Neural cell (in vitro differentiated cells): ENCODE data around the gene SGMS2. TPM values are rescaled to one million over a fixed set of nuclear protein-coding genes. Genes with fewer than 3 reads are reported as not detected.

ENCODE experiments used
- H2AFZ ChIP-seq: fragments of 200-600, 300-800 bp; sonication (generic), shearing (Covaris generic); 2 replicates; pipeline ENCODE4 v1.6.0; 2014; ENCODE audit warnings: low read depth, mild to moderate bottlenecking, antibody characterized with exemption, low read length, moderate library complexity
- H3F3A ChIP-seq: fragments of 200-600 bp; shearing (Covaris generic); 2 replicates; pipeline ENCODE4 v1.6.1; 2016; ENCODE audit warnings: mild to moderate bottlenecking, moderate library complexity, mixed read lengths, antibody characterized with exemption, low read length; ENCODE audit not compliant: insufficient read depth, poor library complexity, severe bottlenecking
- H3K27ac ChIP-seq: fragments of 200-600, 300-800 bp; sonication (generic), shearing (Covaris generic); 2 replicates; pipeline ENCODE4 v1.5.1; 2014; ENCODE audit warnings: mild to moderate bottlenecking, low read length, moderate library complexity
- H3K27me3 ChIP-seq: fragments of 300-800, 200-600 bp; sonication (generic), shearing (Covaris generic); 2 replicates; pipeline ENCODE4 v1.6.0; 2014; ENCODE audit warnings: mild to moderate bottlenecking, low read depth, low read length, moderate library complexity; ENCODE audit not compliant: insufficient read depth
- H3K36me3 ChIP-seq: fragments of 300-800, 200-600 bp; sonication (generic), shearing (Covaris generic); 2 replicates; pipeline ENCODE4 v1.5.1; 2014; ENCODE audit warnings: mild to moderate bottlenecking, antibody characterized with exemption, low read length, moderate library complexity; ENCODE audit not compliant: insufficient read depth
- H3K4me2 ChIP-seq: fragments of 300-800, 200-600 bp; sonication (generic), shearing (Covaris generic); 2 replicates; pipeline ENCODE4 v1.6.0; 2014; ENCODE audit warnings: mild to moderate bottlenecking, low read length
- H3K4me3 ChIP-seq: fragments of 300-800, 200-600 bp; sonication (generic), shearing (Covaris generic); 2 replicates; pipeline ENCODE4 v1.5.1; 2014; ENCODE audit warnings: mild to moderate bottlenecking, low read length, moderate library complexity
- H3K79me2 ChIP-seq: fragments of 200-600 bp; shearing (Covaris generic); replicated peaks from 2 replicates; pipeline ENCODE4 v1.6.0; 2014; ENCODE audit warnings: mild to moderate bottlenecking, low read length, moderate library complexity; ENCODE audit not compliant: insufficient read depth
- H3K9ac ChIP-seq: fragments of 300-800, 200-600 bp; sonication (generic), shearing (Covaris generic); 2 replicates; pipeline ENCODE4 v1.6.1; 2016; ENCODE audit warnings: mild to moderate bottlenecking, low read length, mixed read lengths
- H3K9me2 ChIP-seq: fragments of 200-600 bp; shearing (Covaris generic); 2 replicates; pipeline ENCODE4 v1.6.1; 2016; ENCODE audit warnings: mild to moderate bottlenecking, low read length, mixed read lengths; ENCODE audit not compliant: insufficient read depth
- H3K9me3 ChIP-seq: fragments of 200-600, 300-800 bp; sonication (generic), shearing (Covaris generic); 2 replicates; pipeline ENCODE4 v1.6.1; 2016; ENCODE audit warnings: mild to moderate bottlenecking, mixed run types, low read length, moderate library complexity, mixed read lengths
- H4K20me1 ChIP-seq: fragments of 200-600 bp; shearing (Covaris generic); 2 replicates; pipeline ENCODE4 v1.6.1; 2016; ENCODE audit warnings: mild to moderate bottlenecking, mixed run types; ENCODE audit not compliant: insufficient read depth
- CTCF ChIP-seq: fragments of 450-650 bp; IDR thresholded peaks from 2 replicates; pipeline ENCODE4 v1.5.1; 2014; ENCODE audit warnings: antibody characterized with exemption, mild to moderate bottlenecking, moderate library complexity; ENCODE audit not compliant: poor library complexity, severe bottlenecking
- EP300 ChIP-seq: fragments of 450-650 bp; conservative IDR thresholded peaks from 2 replicates; pipeline ENCODE4 v1.6.1; 2014; ENCODE audit warnings: antibody characterized with exemption, mild to moderate bottlenecking, moderate library complexity; ENCODE audit not compliant: poor library complexity, severe bottlenecking
- EZH2 ChIP-seq: fragments of 200-600, 300-800 bp; shearing (Covaris generic), sonication (generic); IDR thresholded peaks from 2 replicates; pipeline ENCODE4 v1.6.1; 2014; ENCODE audit warnings: antibody characterized with exemption, low read length, borderline replicate concordance, mild to moderate bottlenecking; ENCODE audit not compliant: insufficient read depth, poor library complexity, severe bottlenecking
- MXI1 ChIP-seq: fragments of 450-650 bp; conservative IDR thresholded peaks from 2 replicates; pipeline ENCODE4 v1.6.1; 2014; ENCODE audit warnings: antibody characterized with exemption, mild to moderate bottlenecking; ENCODE audit not compliant: poor library complexity, severe bottlenecking
- POLR2AphosphoS5 ChIP-seq: IDR thresholded peaks from 2 replicates; pipeline ENCODE4 v1.6.1; 2012
- RAD21 ChIP-seq: fragments of 450-650 bp; conservative IDR thresholded peaks from 2 replicates; pipeline ENCODE4 v1.6.1; 2014; ENCODE audit warnings: antibody characterized with exemption, mild to moderate bottlenecking, moderate library complexity
- SMC3 ChIP-seq: fragments of 450-650 bp; conservative IDR thresholded peaks from 2 replicates; pipeline ENCODE4 v1.6.1; 2014; ENCODE audit warnings: antibody characterized with exemption, mild to moderate bottlenecking, moderate library complexity; ENCODE audit not compliant: poor library complexity
- TAF1 ChIP-seq: IDR thresholded peaks from 2 replicates; pipeline ENCODE4 v1.6.1; 2012; ENCODE audit warnings: low read depth
- polyA plus RNA-seq: library from polyadenylated mRNA; depleted of rRNA; stranded (reverse); fragments of >200 nt; gene quantifications from 2 replicates; pipeline ENCODE4 v1.2.3, GENCODE V29; 2014
- TF ChIP-seq, protein P1 (sequence below): IDR thresholded peaks from 2 replicates; pipeline ENCODE4 v1.6.1; 2012; ENCODE audit warnings: borderline replicate concordance

Gene SGMS2
- polyA plus RNA-seq, 1 donor from 2014 or later = 0.15 TPM

GRCh38 chr4:107874024-107874423 is 49.3 kb downstream of the SGMS2 start:
- H3K4me2 ChIP-seq = no peak overlapping the region

GRCh38 chr4:107876099-107876498 is 51.4 kb downstream of the SGMS2 start:
- no peaks in the 10 kb centered on the region for H3K9me2 ChIP-seq
- H3K9ac ChIP-seq = no peak overlapping the region
- no peaks in the 10 kb centered on the region for H3K36me3 ChIP-seq
- no peaks in the 10 kb centered on the region for H3K27me3 ChIP-seq
- no peaks in the 10 kb centered on the region for H3K9me3 ChIP-seq
- H3K4me2 ChIP-seq = no peak overlapping the region
- H3K79me2 ChIP-seq = no peaks in the 10 kb centered on the region
- H3K4me3 ChIP-seq = no peak overlapping the region
- H3F3A ChIP-seq = no peaks in the 10 kb centered on the region
- no peak overlapping the region for H3K27ac ChIP-seq
- TF ChIP-seq RAD21 = no peak
- TF ChIP-seq EZH2 = no peak
- TF ChIP-seq EP300 = no peak
- TF ChIP-seq CTCF = no peak
- TF ChIP-seq POLR2AphosphoS5 = no peak
- TF ChIP-seq MXI1 = no peak
- TF ChIP-seq, protein P1, sequence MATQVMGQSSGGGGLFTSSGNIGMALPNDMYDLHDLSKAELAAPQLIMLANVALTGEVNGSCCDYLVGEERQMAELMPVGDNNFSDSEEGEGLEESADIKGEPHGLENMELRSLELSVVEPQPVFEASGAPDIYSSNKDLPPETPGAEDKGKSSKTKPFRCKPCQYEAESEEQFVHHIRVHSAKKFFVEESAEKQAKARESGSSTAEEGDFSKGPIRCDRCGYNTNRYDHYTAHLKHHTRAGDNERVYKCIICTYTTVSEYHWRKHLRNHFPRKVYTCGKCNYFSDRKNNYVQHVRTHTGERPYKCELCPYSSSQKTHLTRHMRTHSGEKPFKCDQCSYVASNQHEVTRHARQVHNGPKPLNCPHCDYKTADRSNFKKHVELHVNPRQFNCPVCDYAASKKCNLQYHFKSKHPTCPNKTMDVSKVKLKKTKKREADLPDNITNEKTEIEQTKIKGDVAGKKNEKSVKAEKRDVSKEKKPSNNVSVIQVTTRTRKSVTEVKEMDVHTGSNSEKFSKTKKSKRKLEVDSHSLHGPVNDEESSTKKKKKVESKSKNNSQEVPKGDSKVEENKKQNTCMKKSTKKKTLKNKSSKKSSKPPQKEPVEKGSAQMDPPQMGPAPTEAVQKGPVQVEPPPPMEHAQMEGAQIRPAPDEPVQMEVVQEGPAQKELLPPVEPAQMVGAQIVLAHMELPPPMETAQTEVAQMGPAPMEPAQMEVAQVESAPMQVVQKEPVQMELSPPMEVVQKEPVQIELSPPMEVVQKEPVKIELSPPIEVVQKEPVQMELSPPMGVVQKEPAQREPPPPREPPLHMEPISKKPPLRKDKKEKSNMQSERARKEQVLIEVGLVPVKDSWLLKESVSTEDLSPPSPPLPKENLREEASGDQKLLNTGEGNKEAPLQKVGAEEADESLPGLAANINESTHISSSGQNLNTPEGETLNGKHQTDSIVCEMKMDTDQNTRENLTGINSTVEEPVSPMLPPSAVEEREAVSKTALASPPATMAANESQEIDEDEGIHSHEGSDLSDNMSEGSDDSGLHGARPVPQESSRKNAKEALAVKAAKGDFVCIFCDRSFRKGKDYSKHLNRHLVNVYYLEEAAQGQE = no peak
- no peak for TF ChIP-seq SMC3
- TF ChIP-seq TAF1 = no peak
- no peak overlapping the region for H2AFZ ChIP-seq
- no peaks in the 10 kb centered on the region for H4K20me1 ChIP-seq

More at GRCh38 chr4:107874024-107874423, 49.3 kb downstream of the SGMS2 start:
- no peaks in the 10 kb centered on the region for H3K9me2 ChIP-seq
- H2AFZ ChIP-seq = no peak overlapping the region
- H3K27ac ChIP-seq = no peak overlapping the region
- H3K4me3 ChIP-seq = no peak overlapping the region
- H3F3A ChIP-seq = no peaks in the 10 kb centered on the region
- H3K79me2 ChIP-seq = no peaks in the 10 kb centered on the region
- H3K27me3 ChIP-seq = no peaks in the 10 kb centered on the region
- H3K36me3 ChIP-seq = no peaks in the 10 kb centered on the region
- no peaks in the 10 kb centered on the region for H4K20me1 ChIP-seq
- no peak overlapping the region for H3K9ac ChIP-seq
- TF ChIP-seq POLR2AphosphoS5 (no peak), MXI1 (no peak), SMC3 (no peak), CTCF (no peak), EP300 (no peak), RAD21 (no peak), EZH2 (no peak), TAF1 (no peak)
- TF ChIP-seq, protein P1 = no peak
- H3K9me3 ChIP-seq = no peaks in the 10 kb centered on the region
